Spleen (tissue), 7 donors: ENCODE results near the gene ALK.

ENCODE experiments used
- POLR2A ChIP-seq, 3 donors: fragments of 450-650 bp; IDR thresholded peaks; one replicate each; pipeline ENCODE4 v1.5.1; 2017; ENCODE audit warnings: antibody characterized with exemption in 3 of 3, mild to moderate bottlenecking in 1 of 3
- POLR2AphosphoS5 ChIP-seq, 3 donors: sonication (generic); formaldehyde crosslinking; IDR thresholded peaks; one replicate each; pipeline ENCODE4 v1.5.1; 2017; ENCODE audit warnings: antibody characterized with exemption in 3 of 3
- TF ChIP-seq, protein P1 (sequence below), 11 experiments: fragments of 200-600 bp in 7 of 11; fragments of 450-650 bp in 4 of 11; sonication (generic) in 4 of 11; IDR thresholded peaks in 8 of 11; conservative IDR thresholded peaks in 3 of 11; 1 replicate in 7 of 11; 2 replicates in 4 of 11; pipeline versions ENCODE4 v1.4.0 to v1.8.0; 2016 to 2021; ENCODE audit warnings: antibody characterized with exemption in 11 of 11, inconsistent platforms in 4 of 11, mild to moderate bottlenecking in 1 of 11
- donor health status: DM: no; HTN: no; CAD: no; lungs with moderate emphysema.
- donor health status: DM: no; HTN: no; CAD: no.
- donor health status: DM: no; HTN: no; CAD: no.

DNA sequence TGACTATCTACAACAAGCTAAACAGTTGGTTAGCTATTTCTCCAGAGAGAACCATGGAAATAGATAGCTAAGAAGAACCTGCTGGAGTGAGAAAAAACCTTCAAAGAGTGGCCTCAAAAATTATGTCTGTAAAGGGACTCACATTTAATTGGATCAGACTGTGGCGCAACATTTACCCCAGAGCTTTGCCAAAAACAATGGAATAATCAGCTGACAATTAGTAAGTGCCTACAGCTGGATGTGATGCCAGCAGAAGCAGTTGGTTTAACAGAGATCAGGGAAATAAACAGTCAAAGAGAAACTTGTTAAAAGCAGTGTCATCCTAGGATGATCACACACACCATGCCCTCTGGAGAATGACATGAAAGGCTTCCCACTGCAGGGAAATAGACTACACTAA lies 495.5 kb downstream of the ALK start:
- TF ChIP-seq, protein P1, sequence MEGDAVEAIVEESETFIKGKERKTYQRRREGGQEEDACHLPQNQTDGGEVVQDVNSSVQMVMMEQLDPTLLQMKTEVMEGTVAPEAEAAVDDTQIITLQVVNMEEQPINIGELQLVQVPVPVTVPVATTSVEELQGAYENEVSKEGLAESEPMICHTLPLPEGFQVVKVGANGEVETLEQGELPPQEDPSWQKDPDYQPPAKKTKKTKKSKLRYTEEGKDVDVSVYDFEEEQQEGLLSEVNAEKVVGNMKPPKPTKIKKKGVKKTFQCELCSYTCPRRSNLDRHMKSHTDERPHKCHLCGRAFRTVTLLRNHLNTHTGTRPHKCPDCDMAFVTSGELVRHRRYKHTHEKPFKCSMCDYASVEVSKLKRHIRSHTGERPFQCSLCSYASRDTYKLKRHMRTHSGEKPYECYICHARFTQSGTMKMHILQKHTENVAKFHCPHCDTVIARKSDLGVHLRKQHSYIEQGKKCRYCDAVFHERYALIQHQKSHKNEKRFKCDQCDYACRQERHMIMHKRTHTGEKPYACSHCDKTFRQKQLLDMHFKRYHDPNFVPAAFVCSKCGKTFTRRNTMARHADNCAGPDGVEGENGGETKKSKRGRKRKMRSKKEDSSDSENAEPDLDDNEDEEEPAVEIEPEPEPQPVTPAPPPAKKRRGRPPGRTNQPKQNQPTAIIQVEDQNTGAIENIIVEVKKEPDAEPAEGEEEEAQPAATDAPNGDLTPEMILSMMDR (IDR thresholded peaks at IDR 0.05 in 8 of 11, conservative IDR thresholded peaks at IDR 0.05 in 3 of 11) = no peak
- no peak for TF ChIP-seq POLR2AphosphoS5 (IDR thresholded peaks at IDR 0.05)
- no peak for TF ChIP-seq POLR2A (IDR thresholded peaks at IDR 0.05)
